Astrocyte (in vitro differentiated cells and primary cell): ENCODE data around the gene SAMD9L. TPM values are rescaled to one million over a fixed set of nuclear protein-coding genes. Genes with fewer than 3 reads are reported as not detected.
A peak's percentile ranks its signal among the peaks of the same experiment; 100 is the strongest.

ENCODE experiments used
- DNase-seq: peaks from one replicate; pipeline ENCODE4 v3.0.0-alpha.2; 2010; ENCODE audit warnings: low read depth
- FAIRE-seq: peaks from 2 replicates; lab custom pipeline; 2011; peaks lifted over from hg19 to GRCh38; lab: Jason Lieb, UNC
- H2AFZ ChIP-seq: 2 replicates; pipeline ENCODE4 v1.6.0; 2012; ENCODE audit warnings: low read depth, low read length, inconsistent platforms
- H3K27ac ChIP-seq: 2 replicates; pipeline ENCODE4 v1.5.1; 2011; ENCODE audit warnings: low read depth, low read length, inconsistent platforms
- H3K27me3 ChIP-seq: 2 replicates; pipeline ENCODE4 v1.6.0; 2011; ENCODE audit warnings: low read length, inconsistent platforms; ENCODE audit not compliant: insufficient read depth
- H3K36me3 ChIP-seq: 2 replicates; pipeline ENCODE4 v1.5.1; 2011; ENCODE audit warnings: low read length, inconsistent platforms; ENCODE audit not compliant: insufficient read depth
- H3K4me1 ChIP-seq: 2 replicates; pipeline ENCODE4 v1.5.1; 2011; ENCODE audit warnings: low read length, inconsistent platforms; ENCODE audit not compliant: insufficient read depth
- H3K4me2 ChIP-seq: 2 replicates; pipeline ENCODE4 v1.6.0; 2012; ENCODE audit warnings: low read length, inconsistent platforms
- H3K4me3 ChIP-seq: 2 replicates; pipeline ENCODE4 v1.5.1; 2011; ENCODE audit warnings: low read depth, mild to moderate bottlenecking, low read length, inconsistent platforms; ENCODE audit not compliant: insufficient read depth
- H3K79me2 ChIP-seq: 2 replicates; pipeline ENCODE4 v1.6.0; 2012; ENCODE audit warnings: mild to moderate bottlenecking, low read length, inconsistent platforms; ENCODE audit not compliant: insufficient read depth
- H3K9ac ChIP-seq: 2 replicates; pipeline ENCODE4 v1.6.0; 2012; ENCODE audit warnings: mild to moderate bottlenecking, low read length, inconsistent platforms
- H3K9me3 ChIP-seq: 2 replicates; pipeline ENCODE4 v1.5.1; 2012; ENCODE audit warnings: low read depth, mild to moderate bottlenecking, low read length, inconsistent platforms; ENCODE audit not compliant: insufficient read depth
- H4K20me1 ChIP-seq: 2 replicates; pipeline ENCODE4 v1.6.0; 2012; ENCODE audit warnings: low read length, inconsistent platforms; ENCODE audit not compliant: insufficient read depth
- H3K27ac Mint-ChIP-seq: one replicate; pipeline ENCODE4 v1.8.0; 2021; ENCODE audit warnings: mild to moderate bottlenecking, mixed read lengths; ENCODE audit not compliant: unreplicated experiment
- H3K27me3 Mint-ChIP-seq: one replicate; pipeline ENCODE4 v1.8.0; 2021; ENCODE audit warnings: low read depth, mixed read lengths; ENCODE audit not compliant: unreplicated experiment
- H3K36me3 Mint-ChIP-seq: one replicate; pipeline ENCODE4 v1.8.0; 2021; ENCODE audit warnings: low read depth, mixed read lengths; ENCODE audit not compliant: unreplicated experiment
- H3K4me1 Mint-ChIP-seq: one replicate; pipeline ENCODE4 v1.8.0; 2021; ENCODE audit warnings: low read depth, mixed read lengths; ENCODE audit not compliant: unreplicated experiment
- H3K4me3 Mint-ChIP-seq: one replicate; pipeline ENCODE4 v1.8.0; 2021; ENCODE audit warnings: mild to moderate bottlenecking, moderate library complexity, mixed read lengths; ENCODE audit not compliant: unreplicated experiment
- H3K9me3 Mint-ChIP-seq: one replicate; pipeline ENCODE4 v1.8.0; 2021; ENCODE audit warnings: mild to moderate bottlenecking, mixed read lengths; ENCODE audit not compliant: unreplicated experiment
- EZH2 ChIP-seq: IDR thresholded peaks from 2 replicates; pipeline ENCODE4 v1.6.1; 2012; ENCODE audit warnings: mild to moderate bottlenecking, low read length, inconsistent platforms; ENCODE audit not compliant: insufficient read depth
- total RNA-seq: library from RNA; stranded (reverse); gene quantifications from 2 replicates; pipeline ENCODE4 v1.2.1, GENCODE V29; 2021
- TF ChIP-seq, protein P1 (sequence below): IDR thresholded peaks from 2 replicates; pipeline ENCODE4 v1.5.1; 2011; ENCODE audit warnings: low read depth, mild to moderate bottlenecking, inconsistent platforms, low read length, moderate library complexity; ENCODE audit not compliant: insufficient read depth

The SAMD9L gene
- total RNA-seq, 1 donor from 2014 or later, result 45.2 TPM

GRCh38 chr7:93146472-93147141 is 1.6 kb downstream of the SAMD9L start:
- H3K4me3 Mint-ChIP-seq, result peak overlapping the region; percentile 92
- Histone ChIP-seq H3K27ac (no peak overlapping the region), H3K4me2 (peak overlapping the region; percentile 76), H3K4me1 (peaks cover 5% of the 10 kb centered on the region), H3K4me3 (no peak overlapping the region), H3K27me3 (no peaks in the 10 kb centered on the region), H3K9me3 (no peaks in the 10 kb centered on the region), H3K36me3 (no peaks in the 10 kb centered on the region), H3K9ac (no peak overlapping the region), H4K20me1 (no peaks in the 10 kb centered on the region), H2AFZ (no peak overlapping the region), H3K79me2 (no peaks in the 10 kb centered on the region)
- peaks cover 3% of the 10 kb centered on the region for H3K9me3 Mint-ChIP-seq
- peaks cover 3% of the 10 kb centered on the region for H3K27me3 Mint-ChIP-seq
- H3K36me3 Mint-ChIP-seq, result peaks cover 27% of the 10 kb centered on the region
- TF ChIP-seq, protein P1, sequence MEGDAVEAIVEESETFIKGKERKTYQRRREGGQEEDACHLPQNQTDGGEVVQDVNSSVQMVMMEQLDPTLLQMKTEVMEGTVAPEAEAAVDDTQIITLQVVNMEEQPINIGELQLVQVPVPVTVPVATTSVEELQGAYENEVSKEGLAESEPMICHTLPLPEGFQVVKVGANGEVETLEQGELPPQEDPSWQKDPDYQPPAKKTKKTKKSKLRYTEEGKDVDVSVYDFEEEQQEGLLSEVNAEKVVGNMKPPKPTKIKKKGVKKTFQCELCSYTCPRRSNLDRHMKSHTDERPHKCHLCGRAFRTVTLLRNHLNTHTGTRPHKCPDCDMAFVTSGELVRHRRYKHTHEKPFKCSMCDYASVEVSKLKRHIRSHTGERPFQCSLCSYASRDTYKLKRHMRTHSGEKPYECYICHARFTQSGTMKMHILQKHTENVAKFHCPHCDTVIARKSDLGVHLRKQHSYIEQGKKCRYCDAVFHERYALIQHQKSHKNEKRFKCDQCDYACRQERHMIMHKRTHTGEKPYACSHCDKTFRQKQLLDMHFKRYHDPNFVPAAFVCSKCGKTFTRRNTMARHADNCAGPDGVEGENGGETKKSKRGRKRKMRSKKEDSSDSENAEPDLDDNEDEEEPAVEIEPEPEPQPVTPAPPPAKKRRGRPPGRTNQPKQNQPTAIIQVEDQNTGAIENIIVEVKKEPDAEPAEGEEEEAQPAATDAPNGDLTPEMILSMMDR, result no peak
- TF ChIP-seq EZH2, result no peak
- peak overlapping the region; percentile 14 for H3K27ac Mint-ChIP-seq
- DNase-seq, result no peak
- no peak for FAIRE-seq
- peaks cover 18% of the 10 kb centered on the region for H3K4me1 Mint-ChIP-seq

DNA sequence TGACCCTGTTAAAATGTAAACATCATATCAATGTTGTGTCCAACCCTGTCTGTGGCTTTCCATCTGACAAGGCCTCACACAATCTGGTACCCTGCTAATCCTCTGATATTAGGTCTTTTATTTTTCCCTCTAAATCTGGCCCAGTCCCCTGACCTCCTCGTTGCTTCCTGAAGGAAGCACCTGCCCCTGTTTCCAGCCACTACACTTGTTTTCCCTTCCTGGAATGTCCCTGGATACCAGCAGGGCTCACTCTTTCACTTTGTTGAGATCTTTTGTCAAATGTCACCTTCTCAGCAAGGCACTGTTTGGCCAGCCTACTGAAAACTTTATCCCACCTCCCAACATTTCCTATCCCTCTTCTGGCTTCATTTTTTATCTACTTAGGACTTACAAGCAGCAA is 2.1 kb downstream of the SAMD9L start:
- Histone ChIP-seq H2AFZ (no peak overlapping the region), H3K9ac (no peak overlapping the region), H3K27ac (no peak overlapping the region), H3K4me2 (no peak overlapping the region), H4K20me1 (no peaks in the 10 kb centered on the region), H3K79me2 (no peaks in the 10 kb centered on the region), H3K27me3 (no peaks in the 10 kb centered on the region), H3K4me1 (peaks cover 5% of the 10 kb centered on the region), H3K9me3 (no peaks in the 10 kb centered on the region), H3K4me3 (no peak overlapping the region), H3K36me3 (no peaks in the 10 kb centered on the region)
- Mint-ChIP-seq H3K9me3 (peaks cover 3% of the 10 kb centered on the region), H3K4me3 (peak overlapping the region; percentile 55), H3K27me3 (no peaks in the 10 kb centered on the region), H3K4me1 (peaks cover 18% of the 10 kb centered on the region), H3K27ac (no peak overlapping the region), H3K36me3 (peaks cover 27% of the 10 kb centered on the region)
- DNase-seq, result no peak
- FAIRE-seq, result no peak
- no peak for TF ChIP-seq EZH2

DNA sequence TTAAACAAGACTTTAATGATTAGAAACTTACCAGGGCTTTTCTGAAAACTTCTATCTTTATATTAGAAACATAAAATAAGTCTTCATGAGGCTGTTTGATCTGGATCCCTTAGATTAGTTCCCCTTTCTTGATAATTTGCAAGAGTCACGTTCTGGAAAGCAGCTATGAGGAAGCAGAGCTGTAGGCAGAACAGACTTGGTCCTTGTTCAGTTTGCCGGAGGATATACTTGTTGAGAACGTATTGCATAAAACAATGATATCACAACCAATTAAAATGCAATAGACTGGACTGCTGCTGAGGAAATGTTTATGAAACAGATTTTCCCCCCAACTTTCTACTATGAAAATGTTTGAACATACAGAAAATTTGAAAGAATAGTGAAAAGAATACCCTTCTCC is 2.8 kb downstream of the SAMD9L start:
- Histone ChIP-seq H3K4me3 (no peak overlapping the region), H3K79me2 (no peaks in the 10 kb centered on the region), H3K4me2 (no peak overlapping the region), H3K27me3 (no peaks in the 10 kb centered on the region), H3K9me3 (no peaks in the 10 kb centered on the region), H3K27ac (no peak overlapping the region), H3K4me1 (peaks cover 1% of the 10 kb centered on the region), H3K9ac (no peak overlapping the region), H4K20me1 (no peaks in the 10 kb centered on the region), H2AFZ (no peak overlapping the region), H3K36me3 (no peaks in the 10 kb centered on the region)
- peaks cover 3% of the 10 kb centered on the region for H3K9me3 Mint-ChIP-seq
- no peaks in the 10 kb centered on the region for H3K27me3 Mint-ChIP-seq
- DNase-seq (no peak), FAIRE-seq (no peak)
- peaks cover 18% of the 10 kb centered on the region for H3K4me1 Mint-ChIP-seq
- no peak overlapping the region for H3K27ac Mint-ChIP-seq
- no peak overlapping the region for H3K4me3 Mint-ChIP-seq
- no peak for TF ChIP-seq EZH2
- TF ChIP-seq, protein P1, result no peak
- peaks cover 27% of the 10 kb centered on the region for H3K36me3 Mint-ChIP-seq
